ENCODE data around the gene C17orf107. TPM values are rescaled to one million over a fixed set of nuclear protein-coding genes. Genes with fewer than 3 reads are reported as not detected.
A peak's percentile ranks its signal among the peaks of the same experiment; 100 is the strongest.

C17orf107 gene
- total and polyA plus RNA-seq, 2 of the 13 experiments (the other 11 are each of a cell fraction or from before 2014, with no cell fraction given): 0.20 to 0.59 TPM

GRCh38 chr17:4945944-4946280, 46.6 kb downstream of the C17orf107 start:
- H3K79me2 ChIP-seq (ENCODE audit: insufficient read depth, low read length): peaks cover 57% of the 10 kb centered on the region
- peaks cover 33% of the 10 kb centered on the region for H4K20me1 ChIP-seq (ENCODE audit: insufficient read depth, low read length)
- no peaks in the 10 kb centered on the region; a peak in 1 of 5 replicates for H3K27me3 ChIP-seq (ENCODE audit: control insufficient read depth in 1 of 2, insufficient read depth in 2 of 2, low read length in 2 of 2)
- no TSS peak for BruUV-seq (replicated peaks)
- FAIRE-seq (peak; percentile 39), ATAC-seq (no peak), DNase-seq (ENCODE audit: low spot score) (no peak)
- intact Hi-C loops (cut with micrococcal nuclease; ENCODE audit: unreplicated experiment) (no loop called here), in situ Hi-C loops (cut with HindIII; ENCODE audit: extremely low pct_ligation_motif_present, low pct_unique_long_range_greater_than_20kb) (no loop called here)
- CTCF ChIA-PET (ENCODE audit: low intra/inter-chr PET ratio, low total read pairs): no interaction called here
- POLR2A ChIA-PET: interaction anchor here (1.2 to 10.0 kb wide), 3 partner anchors 21 to 224 kb away, joined by 3 to 273 read pairs (median 6); partner anchors contain the start of gene SPAG7
- peaks cover 44% of the 10 kb centered on the region for H3K4me1 ChIP-seq (ENCODE audit: insufficient read depth, low read length)
- no peaks in the 10 kb centered on the region for H3K9me3 ChIP-seq (ENCODE audit: low read length)
- H2AFZ ChIP-seq (ENCODE audit: low read length): no peak overlapping the region
- H3K4me2 ChIP-seq (ENCODE audit: low read depth, low read length): peak overlapping the region; percentile 96
- TF ChIP-seq ARNT (IDR thresholded peaks at IDR 0.05): no peak
- TF ChIP-seq, protein P1, sequence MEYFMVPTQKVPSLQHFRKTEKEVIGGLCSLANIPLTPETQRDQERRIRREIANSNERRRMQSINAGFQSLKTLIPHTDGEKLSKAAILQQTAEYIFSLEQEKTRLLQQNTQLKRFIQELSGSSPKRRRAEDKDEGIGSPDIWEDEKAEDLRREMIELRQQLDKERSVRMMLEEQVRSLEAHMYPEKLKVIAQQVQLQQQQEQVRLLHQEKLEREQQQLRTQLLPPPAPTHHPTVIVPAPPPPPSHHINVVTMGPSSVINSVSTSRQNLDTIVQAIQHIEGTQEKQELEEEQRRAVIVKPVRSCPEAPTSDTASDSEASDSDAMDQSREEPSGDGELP (IDR thresholded peaks at IDR 0.05; ENCODE audit: borderline replicate concordance, low read depth): peak; percentile 43; the same call in 1 of the 2 replicates
- TF ChIP-seq ZNF792 (CRISPR knock-in tag; IDR thresholded peaks at IDR 0.05): 0 out of 2 replicates have a peak, but pooled peaks have one; percentile 6
- TF ChIP-seq, protein P2, sequence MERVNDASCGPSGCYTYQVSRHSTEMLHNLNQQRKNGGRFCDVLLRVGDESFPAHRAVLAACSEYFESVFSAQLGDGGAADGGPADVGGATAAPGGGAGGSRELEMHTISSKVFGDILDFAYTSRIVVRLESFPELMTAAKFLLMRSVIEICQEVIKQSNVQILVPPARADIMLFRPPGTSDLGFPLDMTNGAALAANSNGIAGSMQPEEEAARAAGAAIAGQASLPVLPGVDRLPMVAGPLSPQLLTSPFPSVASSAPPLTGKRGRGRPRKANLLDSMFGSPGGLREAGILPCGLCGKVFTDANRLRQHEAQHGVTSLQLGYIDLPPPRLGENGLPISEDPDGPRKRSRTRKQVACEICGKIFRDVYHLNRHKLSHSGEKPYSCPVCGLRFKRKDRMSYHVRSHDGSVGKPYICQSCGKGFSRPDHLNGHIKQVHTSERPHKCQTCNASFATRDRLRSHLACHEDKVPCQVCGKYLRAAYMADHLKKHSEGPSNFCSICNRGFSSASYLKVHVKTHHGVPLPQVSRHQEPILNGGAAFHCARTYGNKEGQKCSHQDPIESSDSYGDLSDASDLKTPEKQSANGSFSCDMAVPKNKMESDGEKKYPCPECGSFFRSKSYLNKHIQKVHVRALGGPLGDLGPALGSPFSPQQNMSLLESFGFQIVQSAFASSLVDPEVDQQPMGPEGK (CRISPR knock-in tag; IDR thresholded peaks at IDR 0.05): peak; percentile 70
- TF ChIP-seq ELF4 (CRISPR knock-in tag; IDR thresholded peaks at IDR 0.05; ENCODE audit: borderline replicate concordance): no peak
- H3K9ac ChIP-seq (ENCODE audit: insufficient read depth, low read depth, low read length): peak overlapping the region; percentile 74
- H3K36me3 ChIP-seq (replicated peaks in 1 of 2; ENCODE audit: control insufficient read depth in 1 of 2, insufficient read depth in 2 of 2, low read length in 2 of 2): peaks cover 18 to 37% of the 10 kb centered on the region in 2 experiments
- peak overlapping the region; percentile 90 to 100 (median 100); a peak in 4 of 6 replicates for H3K4me3 ChIP-seq (replicated peaks in 1 of 3; ENCODE audit: insufficient read depth in 1 of 3, low read depth in 2 of 3, low read length in 3 of 3)
- H3K27ac ChIP-seq (ENCODE audit: extremely low read length, insufficient read depth, low read length): peak overlapping the region; percentile 54
- 52% methylated on average over 4 of the region's 4 CpGs for WGBS (ENCODE audit: low lambda C conversion rate)

Data from HepG2 (cell line).